GM18907 (cell line): ENCODE data around the gene TYRO3.
"Not testable (repeated sequence)": the region's sequence is repeated elsewhere in the genome, so short reads cannot be mapped to it uniquely, and the experiment has no call there.

Source experiments
- ATAC-seq: cut with Tn5 transposase; IDR thresholded peaks from one replicate; pipeline ENCODE4 v1.9.1; 2021; ENCODE audit warnings: mild to moderate bottlenecking, moderate library complexity; ENCODE audit not compliant: unreplicated experiment

Gene TYRO3

DNA sequence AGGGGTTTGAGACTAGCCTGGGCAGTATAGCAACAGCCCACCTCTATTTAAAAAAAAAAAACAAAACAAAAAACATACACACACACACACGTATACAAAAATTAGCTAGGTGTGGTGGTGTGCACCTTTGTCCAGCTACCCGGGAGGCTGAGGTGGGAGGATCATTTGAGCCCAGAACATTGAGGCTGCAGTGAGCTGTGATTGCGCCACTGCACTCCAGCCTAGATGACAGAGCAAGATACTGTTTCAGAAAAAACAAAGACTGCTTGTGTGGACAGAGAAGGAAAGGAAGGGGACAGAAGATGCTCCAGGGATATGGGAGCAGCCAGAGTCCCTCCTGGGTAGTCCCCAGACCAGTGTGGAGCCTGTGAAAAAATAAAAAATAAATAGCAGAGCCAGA lies 12.9 kb downstream of the TYRO3 start:
- no peak for ATAC-seq

DNA sequence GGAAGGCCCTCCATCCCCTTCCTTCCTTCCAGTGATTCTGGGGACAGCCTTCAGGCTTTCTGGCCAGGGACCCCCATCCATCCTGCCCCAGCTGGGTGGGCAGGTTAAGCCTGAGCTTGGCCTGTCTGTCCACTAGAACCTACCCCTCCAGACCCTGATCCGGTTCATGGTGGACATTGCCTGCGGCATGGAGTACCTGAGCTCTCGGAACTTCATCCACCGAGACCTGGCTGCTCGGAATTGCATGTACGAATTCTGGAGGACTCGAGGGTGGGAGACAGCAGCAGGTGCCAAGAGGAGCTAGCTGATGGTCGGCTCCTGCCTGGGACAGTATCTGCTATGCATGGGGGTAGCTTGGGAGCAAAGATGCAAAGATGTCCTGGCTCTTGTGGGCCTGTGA lies 13.9 kb downstream of the TYRO3 start:
- ATAC-seq, result no peak

DNA sequence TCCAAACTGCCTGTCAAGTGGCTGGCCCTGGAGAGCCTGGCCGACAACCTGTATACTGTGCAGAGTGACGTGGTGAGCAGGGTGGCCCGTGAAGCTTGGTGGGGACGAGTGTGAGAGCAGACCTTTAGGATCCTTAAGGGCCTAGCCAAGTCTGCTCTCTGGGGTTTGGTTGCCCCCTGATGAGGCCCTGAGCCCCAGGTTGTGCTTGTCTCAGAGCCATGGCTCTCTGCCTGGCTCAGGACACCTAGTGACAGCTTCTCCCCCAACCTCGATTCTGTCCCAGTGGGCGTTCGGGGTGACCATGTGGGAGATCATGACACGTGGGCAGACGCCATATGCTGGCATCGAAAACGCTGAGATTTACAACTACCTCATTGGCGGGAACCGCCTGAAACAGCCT lies 14.4 kb downstream of the TYRO3 start:
- no peak for ATAC-seq

DNA sequence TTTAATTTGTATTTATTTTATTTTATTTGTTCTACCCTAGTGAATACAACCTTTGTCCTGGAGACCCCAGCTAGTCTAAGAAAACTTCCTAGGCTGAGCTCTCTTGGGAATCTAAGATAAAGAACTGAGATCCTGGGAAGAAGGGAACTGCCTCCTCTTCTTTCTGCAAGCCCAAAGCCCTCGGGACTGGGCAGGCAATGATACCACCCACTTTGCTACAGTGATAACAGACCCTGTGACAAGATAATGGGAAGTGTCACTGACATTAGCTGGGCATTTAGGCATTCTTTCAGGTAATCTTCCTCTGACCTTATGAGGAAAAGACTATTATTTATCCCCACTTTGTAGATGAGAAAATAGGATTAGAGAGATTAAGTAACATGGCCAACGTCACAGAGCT lies 15.1 kb downstream of the TYRO3 start:
- ATAC-seq, result no peak

DNA sequence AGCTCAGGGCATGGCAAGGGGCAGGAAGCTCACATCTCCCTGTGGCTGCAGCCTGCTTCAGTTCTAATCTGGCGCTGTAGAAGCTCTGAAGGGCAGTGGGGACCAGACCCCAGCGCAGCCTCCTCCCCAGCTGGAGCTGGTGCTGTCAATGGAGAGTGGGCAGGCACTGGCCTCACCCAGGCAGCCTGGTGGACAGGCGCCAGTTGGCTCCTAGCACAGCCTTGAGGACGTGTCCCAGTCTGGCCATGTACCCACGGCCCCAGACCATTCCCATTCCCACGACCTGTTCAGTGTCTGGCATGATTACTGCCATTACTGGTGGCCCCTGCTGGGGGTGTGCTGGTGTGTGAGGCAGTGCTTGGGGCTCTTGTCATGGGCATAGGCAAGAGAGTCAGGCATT lies 16.3 kb downstream of the TYRO3 start:
- no peak for ATAC-seq

DNA sequence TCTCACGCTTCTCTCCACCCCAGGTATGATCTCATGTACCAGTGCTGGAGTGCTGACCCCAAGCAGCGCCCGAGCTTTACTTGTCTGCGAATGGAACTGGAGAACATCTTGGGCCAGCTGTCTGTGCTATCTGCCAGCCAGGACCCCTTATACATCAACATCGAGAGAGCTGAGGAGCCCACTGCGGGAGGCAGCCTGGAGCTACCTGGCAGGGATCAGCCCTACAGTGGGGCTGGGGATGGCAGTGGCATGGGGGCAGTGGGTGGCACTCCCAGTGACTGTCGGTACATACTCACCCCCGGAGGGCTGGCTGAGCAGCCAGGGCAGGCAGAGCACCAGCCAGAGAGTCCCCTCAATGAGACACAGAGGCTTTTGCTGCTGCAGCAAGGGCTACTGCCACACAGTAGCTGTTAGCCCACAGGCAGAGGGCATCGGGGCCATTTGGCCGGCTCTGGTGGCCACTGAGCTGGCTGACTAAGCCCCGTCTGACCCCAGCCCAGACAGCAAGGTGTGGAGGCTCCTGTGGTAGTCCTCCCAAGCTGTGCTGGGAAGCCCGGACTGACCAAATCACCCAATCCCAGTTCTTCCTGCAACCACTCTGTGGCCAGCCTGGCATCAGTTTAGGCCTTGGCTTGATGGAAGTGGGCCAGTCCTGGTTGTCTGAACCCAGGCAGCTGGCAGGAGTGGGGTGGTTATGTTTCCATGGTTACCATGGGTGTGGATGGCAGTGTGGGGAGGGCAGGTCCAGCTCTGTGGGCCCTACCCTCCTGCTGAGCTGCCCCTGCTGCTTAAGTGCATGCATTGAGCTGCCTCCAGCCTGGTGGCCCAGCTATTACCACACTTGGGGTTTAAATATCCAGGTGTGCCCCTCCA lies 19.1 kb downstream of the TYRO3 start:
- no peak for ATAC-seq

DNA sequence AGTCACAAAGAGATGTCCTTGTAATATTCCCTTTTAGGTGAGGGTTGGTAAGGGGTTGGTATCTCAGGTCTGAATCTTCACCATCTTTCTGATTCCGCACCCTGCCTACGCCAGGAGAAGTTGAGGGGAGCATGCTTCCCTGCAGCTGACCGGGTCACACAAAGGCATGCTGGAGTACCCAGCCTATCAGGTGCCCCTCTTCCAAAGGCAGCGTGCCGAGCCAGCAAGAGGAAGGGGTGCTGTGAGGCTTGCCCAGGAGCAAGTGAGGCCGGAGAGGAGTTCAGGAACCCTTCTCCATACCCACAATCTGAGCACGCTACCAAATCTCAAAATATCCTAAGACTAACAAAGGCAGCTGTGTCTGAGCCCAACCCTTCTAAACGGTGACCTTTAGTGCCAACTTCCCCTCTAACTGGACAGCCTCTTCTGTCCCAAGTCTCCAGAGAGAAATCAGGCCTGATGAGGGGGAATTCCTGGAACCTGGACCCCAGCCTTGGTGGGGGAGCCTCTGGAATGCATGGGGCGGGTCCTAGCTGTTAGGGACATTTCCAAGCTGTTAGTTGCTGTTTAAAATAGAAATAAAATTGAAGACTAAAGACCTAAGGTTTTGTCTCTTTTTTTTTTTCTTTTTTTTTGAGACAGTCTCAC lies 19.8 kb downstream of the TYRO3 start:
- ATAC-seq, result no peak

DNA sequence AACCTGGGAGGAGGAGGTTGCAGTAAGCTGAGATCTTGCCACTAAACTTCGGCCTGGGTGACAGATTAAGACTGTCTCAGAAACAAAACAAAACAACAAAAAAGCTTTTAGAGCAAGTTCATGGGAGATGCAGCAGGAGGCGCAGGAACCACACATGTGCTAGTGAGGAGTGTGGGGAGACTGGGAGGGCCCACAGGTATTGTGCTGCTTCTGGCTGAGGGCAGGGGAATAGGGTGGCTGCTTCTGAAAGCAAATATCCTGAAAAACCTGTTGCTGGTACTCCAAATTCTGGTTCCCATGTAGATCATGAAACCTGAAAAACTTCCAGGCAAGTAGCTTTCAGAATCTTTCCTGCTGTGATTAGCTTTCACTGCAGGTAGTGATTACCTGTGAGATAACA lies 22.1 kb downstream of the TYRO3 start:
- no peak for ATAC-seq

DNA sequence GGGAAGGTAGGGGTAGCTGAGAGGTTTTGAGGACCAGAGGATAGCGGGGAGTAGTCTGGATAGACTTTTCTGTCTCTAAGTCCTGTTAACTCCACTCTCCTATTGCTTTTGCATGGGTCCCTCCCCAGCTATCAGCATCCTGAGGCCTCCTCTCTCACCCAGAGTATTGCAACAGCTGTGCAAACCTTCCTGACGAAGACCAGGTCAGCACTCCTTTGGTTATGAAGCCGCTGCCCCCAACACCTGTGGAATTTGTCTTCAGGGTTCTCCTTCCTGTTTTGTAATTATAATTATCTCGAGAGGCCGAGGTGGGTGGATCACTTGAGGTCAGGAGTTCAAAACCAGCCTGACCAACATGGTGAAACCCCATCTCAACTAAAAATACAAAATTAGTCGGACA lies 24.8 kb downstream of the TYRO3 start:
- no peak for ATAC-seq

DNA sequence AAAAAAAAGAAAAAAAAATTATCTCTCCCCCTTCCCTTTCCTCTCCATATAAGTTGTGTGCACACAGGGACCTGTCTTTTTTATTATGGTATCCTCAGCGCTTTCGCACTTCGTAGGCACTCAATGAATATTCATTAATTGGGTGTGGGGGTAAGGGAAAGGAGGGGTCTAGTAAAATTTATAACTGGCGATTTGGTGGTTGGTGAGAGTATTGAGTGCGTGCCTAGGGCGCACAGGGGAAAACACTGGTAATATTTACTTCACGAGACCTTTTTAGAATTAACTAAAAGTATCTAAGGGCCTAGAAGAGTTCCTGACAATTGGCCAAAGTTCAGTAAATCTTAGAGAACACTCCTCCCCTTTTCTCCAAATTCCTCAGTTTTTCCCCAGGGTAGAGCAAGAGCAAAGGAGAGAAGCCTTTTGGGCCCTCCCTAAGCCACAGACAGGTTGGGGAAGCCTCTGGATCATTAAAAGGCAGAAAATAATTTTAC lies 25.7 kb downstream of the TYRO3 start:
- ATAC-seq, result no peak

DNA sequence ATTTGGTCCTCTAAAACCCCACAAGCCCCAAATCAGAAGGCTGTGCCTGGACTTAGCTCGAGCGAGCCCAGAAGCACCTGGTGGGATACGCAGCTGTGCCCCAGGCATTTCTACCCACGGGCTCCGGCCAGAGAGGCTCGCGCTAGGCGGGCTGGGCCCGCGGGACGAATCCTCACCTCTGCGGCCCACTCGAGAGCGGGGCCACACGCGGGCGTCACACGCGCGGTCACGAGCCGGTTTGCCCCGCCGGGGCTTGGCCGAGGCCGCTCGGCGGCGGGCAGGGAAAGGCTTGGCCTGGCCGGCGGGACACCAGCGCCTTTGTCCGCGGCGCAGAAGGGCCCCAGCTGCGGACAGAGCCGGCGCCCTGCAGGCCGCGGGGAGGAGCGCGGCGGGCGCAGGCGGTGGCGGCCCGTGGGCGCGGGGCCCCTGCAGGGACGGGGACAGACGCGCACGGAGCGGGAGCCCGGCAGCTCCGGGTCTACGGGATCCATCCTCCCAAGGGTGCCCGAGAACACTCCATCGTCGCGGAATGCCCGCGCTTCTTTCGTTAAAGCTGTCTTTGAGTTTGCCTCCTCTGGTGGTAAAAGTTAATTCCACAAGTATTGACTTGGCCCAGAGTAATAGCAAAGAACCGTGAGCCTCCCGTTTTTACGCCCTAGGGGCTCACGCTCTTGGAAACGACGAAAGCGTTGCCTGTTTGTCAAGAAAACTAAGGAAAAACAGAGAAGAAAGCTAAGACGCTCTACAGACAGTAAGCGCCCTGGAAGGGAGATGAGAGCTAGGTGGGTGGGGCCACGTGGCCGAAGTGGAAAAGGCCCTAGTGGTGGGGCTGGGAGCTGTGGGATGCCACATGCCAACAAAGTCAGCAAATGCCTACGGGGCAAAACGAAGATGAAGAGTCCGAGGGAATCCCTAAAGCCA lies 26.4 kb downstream of the TYRO3 start:
- no peak for ATAC-seq

DNA sequence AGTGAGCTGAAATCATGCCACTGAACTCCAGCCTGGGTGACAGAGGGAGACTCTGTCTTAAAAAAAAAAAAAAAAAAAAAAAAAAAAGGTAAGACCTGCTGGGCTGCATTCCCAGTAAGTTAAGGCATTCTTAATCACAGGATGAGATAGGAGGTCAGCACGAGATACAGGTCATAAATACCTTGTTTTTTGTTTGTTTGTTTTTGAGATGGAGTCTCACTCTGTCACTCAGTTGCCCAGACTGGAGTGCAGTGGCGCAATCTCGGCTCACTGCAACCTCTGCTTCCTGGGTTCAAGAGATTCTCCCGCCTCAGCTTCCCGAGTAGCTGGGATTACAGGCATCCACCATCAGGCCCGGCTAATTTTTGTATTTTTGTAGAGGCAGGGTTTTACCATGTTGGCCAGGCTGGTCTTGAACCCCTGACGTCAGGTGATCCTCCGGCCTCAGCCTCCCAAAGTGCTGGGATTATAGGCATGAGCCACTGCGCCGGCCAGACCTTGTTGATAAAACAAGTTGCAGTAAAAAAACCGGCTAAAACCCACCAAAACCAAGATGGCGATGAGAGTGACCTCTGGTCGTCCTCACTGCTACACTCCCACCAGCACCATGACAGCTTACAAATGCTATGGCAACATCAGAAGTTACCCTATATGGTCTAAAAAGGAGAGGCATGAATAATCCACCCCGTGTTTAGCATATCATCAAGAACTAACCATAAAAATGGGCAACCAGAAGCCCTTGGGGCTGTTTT lies 27.7 kb downstream of the TYRO3 start:
- ATAC-seq, result not testable (repeated sequence)

DNA sequence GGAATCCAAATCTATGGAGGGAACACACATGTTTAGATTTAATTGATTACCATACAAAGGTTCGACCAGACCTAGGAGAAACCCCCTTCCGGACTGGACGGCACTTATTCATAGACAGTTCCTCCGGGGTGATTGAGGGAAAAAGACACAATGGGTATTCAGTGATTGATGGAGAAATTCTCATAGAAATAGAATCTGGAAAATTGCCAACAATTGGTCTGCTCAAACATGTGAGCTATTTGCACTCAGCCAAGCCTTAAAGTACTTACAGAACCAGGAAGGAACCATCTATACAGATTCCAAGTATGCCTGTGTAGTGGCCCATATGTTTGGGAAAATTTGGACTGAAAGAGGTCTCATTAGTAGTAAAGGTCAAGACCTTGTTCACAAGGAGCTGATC lies 30.0 kb downstream of the TYRO3 start:
- not testable (repeated sequence) for ATAC-seq

DNA sequence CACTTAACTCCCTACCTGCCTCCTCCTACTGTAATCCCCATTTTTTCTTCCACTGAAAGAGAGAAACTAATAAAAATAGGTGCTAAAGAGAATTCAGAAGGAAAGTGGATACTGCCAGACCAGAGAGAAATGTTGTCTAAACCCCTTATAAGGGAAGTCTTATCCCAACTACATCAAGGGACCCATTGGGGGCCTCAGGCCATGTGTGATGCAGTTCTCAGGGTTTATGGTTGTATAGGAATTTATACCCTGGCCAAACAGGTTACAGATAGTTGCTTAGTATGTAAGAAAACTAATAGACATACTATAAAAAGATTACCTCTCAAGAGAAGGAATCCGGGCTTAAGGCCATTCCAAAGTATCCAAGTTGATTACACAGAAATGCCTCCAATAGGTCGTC lies 30.6 kb downstream of the TYRO3 start:
- not testable (repeated sequence) for ATAC-seq

DNA sequence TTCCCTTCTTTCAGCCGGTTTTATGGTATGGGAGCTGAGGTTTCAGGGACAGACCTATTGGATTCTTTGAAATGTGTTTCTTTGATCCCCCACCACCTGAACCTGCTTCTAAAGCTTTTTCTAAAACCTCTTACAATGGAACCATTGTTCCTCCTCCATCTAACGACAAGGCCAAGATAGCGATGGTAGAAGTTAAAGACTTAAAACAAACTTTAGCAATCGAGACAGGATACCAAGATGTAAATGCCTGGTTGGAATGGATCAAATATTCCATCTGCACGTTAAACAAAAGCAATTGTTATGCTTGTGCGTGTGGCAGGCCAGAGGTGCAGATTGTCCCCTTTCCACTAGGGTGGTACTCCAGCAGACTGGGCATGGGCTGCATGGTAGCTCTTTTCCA lies 32.2 kb downstream of the TYRO3 start:
- not testable (repeated sequence) for ATAC-seq

DNA sequence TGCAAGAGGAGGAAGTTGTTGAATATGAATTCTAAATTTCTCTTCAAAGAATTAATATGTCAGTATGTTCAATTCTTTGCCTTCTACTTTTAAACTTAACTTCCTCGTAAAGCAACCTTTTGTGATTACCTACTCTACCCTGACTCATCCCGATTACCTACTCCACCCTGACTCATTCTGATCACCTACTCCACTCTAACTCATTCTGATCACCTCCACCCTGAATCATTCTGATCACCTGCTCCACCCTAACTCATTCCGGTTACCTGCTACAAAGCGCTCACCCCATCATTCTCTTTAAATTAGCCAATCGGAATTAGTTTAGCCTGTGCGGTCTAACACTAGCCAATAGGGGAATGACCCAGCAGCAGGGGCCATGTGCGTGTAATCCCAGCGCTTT lies 33.7 kb downstream of the TYRO3 start:
- not testable (repeated sequence) for ATAC-seq

DNA sequence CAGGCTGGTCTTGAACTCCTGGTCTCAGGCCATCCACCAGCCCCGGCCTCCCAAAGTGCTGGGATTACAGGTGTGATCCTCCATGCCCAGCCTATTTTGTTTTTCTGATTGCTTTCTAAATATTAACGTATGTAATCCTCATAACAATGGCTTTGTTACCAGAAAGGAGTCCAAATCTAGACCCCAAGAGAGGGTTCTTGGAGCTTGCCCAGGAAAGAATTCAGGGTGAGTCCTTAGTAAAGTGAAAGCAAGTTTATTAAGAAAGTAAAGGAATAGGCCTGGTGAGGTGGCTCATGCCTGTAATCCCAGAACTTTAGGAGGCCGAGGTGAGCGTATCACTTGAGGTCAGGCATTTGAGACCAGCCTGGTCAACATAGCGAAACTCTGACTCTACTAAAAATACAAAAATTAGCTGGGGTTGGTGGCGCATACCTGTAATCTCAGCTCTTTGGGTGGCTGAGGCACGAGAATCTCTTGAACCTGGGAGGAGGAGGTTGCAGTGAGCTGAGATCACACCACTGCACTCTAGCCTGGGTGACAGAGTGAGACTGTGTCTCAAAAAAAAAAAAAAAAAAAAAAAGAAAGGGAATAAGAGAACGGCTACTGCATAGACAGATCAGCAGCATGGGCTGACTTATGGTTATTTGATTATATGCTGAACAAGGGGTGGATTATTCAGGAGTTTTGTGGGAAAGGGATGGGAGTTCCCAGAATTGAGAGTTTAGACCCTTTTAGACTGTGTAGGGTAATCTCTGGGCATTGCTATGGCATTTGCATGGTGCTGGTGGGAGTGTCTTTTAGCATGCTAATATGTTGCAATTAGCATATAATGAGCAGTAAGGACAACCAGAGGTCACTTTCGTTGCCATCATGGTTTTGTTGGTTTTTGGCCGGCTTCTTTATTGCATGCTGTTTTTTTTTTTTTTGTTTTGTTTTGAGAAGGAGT lies 36.1 kb downstream of the TYRO3 start:
- no peak for ATAC-seq

DNA sequence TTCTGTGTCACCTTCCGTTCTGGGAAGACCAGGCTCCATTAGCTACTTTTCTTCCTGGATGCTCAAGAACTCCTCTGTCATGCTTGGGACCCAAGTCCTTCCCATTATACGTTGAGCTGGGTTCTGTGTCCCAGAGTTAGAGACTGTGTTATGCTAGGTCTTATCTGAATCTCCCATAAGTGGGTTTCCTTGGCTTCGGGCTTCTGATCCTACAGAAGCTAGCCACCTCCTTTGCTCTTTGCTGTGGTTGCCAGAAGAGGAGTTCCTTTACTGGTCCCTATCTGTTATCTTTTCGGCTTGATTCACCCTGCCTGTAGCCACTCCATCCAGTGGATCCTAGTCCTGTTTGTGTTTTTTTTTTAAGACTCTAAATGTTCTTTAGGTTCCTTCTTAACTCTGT lies 38.0 kb downstream of the TYRO3 start:
- no peak for ATAC-seq

DNA sequence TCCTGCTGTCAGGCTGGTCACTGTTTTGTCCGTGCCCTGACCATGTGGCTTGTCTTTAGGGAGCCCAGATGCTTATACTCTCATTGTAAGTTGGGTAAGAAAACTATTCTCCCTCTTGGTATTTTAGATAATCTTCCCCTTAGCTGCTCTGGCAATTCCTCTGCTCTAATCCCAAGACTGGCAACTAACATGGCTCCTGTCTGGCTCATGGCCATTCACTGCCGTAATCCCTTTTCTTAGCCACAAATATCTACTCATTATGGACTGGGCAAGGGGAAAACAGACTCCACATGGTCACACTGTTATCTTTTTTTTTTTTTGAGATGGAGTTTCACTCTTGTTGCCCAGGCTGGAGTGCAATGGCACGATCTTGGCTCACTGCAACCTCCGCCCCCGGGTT lies 38.8 kb downstream of the TYRO3 start:
- no peak for ATAC-seq
